GM19025 (cell line): ENCODE results near the gene EPHA2.
"Not testable (repeated sequence)": the region's sequence is repeated elsewhere in the genome, so short reads cannot be mapped to it uniquely, and the experiment has no call there.

ENCODE experiments used
- ATAC-seq: cut with Tn5 transposase; IDR thresholded peaks from one replicate; pipeline ENCODE4 v1.9.1; 2021; ENCODE audit warnings: mild to moderate bottlenecking, low read depth, moderate library complexity; ENCODE audit not compliant: unreplicated experiment

The EPHA2 gene

GRCh38 chr1:16155537-16156410, at the start of gene EPHA2:
Gene EPHA2, minus strand, starts transcription at chr1:16156069. Its CDS starts 137 bp downstream, at chr1:16155932.
- ATAC-seq = no peak

- no peak for ATAC-seq
Observed at GRCh38 chr1:16205334-16205671, 49.4 kb upstream of the EPHA2 start.

DNA sequence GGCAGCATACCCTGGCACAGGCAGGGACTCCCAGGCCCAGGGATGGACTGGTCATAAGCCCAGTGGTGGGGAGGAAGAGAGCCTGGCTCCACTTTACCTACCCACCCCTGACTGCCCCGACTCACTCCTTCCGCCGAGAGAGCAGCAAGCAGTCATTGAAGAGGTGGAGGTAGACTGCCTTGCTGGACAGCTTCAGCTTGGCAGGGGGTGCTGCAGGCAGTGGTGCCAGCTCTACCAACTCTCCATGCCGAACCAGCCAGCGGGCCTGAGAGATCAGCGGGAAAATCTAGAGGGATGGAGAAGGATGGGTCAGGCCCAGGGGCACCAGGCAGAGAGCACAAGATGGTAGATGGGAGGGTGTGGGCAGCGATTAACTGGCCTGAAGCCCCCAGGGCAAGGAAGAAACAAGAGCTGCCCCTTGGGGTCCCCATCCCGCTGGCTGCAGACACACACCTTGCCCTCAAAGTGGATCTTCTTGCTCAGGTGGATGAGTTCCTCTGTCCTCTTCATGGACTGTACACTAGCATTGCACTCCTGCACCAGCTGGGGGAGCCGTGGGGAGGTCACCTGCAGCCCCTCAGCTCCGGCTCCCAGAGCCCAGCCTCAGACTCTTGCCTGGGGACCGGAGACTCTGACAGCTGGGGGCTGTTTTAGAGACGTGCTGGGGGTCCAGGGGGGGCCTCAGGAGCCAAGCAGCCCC, 48.9 kb upstream of the EPHA2 start:
- no peak for ATAC-seq

DNA sequence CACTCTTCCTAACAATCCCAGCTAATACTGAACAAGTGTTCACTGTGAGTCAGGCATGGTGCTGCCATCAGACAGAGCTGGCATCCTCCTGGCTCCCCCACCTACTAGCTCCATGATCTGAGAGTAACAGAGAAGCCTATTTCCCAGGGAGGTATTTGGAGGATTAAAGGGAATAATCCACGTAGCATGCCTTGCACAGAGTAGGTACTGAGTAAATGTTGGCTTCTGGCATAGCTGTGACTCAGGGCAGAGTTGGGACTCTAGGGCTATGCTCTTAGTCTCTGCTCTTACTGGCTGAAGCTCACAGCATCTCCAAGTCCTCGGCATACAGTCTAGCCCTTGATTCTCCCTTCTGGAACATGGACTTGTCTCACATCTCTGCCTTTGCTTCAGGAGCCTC, 48.3 kb upstream of the EPHA2 start:
- ATAC-seq = no peak

- no peak for ATAC-seq
Observed at GRCh38 chr1:16203550-16203949, 47.7 kb upstream of the EPHA2 start.

DNA sequence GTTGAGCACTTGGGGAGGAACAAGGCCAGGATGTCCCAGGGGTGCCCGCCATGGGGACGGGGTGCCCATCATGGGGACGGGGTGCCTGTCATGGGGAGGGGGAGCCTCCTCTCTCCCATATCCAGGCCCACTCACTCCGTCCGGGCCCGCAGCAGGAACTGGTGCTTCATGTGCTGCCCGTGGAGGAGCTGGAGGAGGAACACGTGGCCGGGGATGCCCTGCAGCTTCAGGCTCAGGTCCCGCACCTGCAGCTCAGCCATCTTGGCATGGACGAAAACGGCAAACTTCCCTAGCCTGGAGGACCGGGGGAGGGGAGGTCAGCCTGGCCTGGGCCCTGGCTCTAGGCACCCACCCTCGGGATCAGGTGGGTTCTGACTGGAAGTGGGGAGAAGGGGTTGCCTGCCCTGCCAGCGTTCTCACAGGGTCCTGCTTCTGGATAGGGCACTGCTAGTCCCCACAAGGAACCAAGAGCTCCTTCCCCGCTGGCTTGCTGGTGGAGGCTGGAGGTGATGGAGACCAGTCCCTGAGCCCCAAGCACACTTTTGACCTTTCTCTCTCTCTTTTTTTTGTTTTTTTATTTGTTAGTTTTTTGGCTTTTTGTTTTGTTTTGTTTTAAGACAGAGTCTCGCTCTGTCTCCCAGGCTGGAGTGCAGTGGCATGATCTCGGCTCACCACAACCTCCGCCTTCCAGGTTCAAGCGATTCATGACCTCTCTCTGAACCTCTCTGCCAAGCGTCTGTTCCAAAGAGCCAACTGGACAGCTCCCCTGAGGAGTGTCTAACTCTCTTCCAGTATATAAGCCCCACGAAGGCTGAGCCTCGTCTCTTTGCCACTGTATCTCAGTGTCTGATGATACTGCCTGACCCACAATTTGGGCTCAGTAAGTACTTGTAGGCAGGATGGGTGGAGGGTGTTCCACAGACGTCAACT, 46.7 kb upstream of the EPHA2 start:
- no peak for ATAC-seq

DNA sequence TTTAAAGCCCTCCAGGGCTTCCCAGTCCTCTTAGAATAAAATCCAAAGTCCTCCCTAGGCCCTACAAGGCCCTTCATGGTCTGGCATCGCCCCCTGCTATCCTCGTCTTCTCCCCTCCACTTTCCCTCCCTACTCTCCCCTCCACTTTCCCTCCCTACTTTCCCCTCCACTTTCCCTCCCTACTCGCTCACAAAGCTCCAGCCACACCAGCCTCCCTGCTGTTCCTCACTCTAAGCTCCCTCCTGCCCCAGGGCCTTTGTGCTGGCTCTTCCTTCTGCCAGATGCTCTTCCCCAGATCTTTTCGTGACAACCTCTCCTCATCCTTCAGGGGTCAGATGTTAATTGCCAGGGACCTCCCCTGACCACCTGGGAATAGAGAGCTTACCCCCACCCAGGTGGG, 43.8 kb upstream of the EPHA2 start:
- ATAC-seq = no peak

DNA sequence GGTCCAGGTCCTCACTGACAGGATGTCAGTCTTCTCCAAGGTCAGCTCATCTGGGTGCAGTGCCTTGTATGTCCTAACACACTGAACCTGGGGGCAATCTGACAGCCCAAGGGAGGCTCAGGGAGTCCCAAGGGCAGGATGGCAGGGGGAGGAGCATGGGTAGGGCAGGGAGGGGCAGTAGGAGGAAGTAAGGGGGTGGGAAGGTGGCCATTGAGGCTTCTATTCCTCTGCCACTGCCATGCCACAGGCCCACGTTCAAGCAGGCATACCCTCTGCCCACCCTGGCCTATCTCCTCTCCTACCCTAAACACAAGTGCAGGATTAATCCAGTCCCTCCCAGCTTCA, 43.3 kb upstream of the EPHA2 start:
- ATAC-seq = no peak

DNA sequence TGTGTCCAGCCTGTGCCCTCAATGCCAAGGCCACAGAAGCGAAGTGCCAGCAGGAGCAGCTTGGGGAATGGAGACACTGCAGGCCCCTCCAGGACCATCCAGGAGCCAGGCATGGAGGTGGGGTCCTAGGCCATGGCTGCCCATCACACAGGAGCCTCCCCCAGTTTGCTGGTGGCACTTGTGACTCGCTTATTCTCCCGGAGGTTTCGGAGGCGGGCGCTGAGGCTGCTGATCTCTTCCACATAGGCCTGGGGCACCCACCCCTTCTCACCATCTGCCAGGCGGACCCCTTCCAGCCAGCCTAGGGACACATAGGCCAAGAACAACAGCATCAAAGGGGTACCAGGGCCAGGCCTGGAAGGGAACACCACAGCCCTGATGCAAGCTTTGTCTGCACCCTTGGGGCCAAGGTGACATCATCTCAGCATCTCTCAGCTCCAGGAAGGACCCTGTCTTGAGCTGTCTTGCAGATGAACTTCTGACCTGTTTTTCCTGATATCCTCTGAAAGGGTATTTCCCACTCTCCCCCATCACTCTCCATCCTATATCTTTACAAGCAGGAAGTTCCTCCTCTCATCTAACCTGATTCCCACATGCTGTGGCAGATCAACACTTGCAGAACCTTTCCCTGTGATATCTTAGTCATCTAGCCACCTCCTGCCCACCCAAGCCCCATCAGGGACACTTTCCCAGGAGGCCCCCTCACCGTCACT, 42.7 kb upstream of the EPHA2 start:
- ATAC-seq = no peak

DNA sequence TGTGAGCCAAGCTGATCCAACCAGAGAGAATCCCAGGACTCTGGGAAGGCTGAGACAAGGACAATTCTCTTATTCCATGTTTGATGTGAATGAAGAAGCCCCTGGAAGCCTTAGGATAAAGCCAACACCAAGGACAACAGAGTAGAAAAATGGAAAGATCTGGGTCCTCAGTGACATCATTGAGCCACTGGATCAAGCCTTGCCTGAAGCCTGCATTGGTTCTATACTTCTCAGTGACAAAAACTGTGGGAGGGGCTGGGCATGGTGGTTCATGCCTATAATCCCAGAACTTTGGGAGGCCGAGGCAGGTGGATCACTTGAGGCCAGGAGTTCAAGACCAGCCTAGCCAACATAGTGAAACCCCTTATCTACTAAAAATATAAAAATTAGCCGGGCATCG, 41.0 kb upstream of the EPHA2 start:
- ATAC-seq = no peak

DNA sequence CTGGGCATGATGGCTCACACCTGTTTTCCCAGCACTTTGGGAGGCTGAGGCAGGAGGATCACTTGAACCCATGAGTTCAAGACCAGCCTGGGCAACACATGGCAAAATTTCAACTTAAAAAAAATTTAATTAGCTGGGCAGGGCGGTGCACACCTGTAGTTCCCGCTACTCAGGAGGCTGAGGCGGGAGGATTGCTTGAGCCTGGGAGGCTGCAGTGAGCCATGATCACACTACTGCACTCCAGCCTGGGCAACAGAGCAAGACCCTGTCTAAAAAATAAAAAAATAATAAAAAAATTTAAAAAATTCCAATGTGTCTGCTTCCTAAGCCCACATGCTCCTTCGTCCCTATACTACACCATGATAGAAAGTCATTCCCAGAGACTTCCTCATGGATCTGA, 40.3 kb upstream of the EPHA2 start:
- ATAC-seq = not testable (repeated sequence)

DNA sequence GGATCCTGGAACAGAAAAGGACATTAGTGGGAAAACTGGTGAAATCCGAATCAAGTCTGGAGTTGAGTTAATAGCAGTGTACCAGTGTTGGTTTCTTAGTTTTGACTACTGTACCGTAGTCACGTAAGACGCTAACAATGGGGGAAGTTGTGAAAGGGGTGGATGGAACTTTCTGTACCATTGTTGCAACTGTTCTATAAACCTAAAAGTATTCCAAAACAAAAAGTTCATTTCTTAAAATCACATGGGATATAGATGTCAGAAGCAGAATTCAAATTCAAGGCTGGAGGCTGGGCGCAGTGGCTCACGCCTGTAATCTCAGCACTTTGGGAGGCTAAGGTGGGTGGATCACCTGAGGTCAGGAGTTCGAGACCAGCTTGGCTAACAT, 39.6 kb upstream of the EPHA2 start:
- no peak for ATAC-seq

- ATAC-seq = no peak
Observed at GRCh38 chr1:16191916-16192546, 36.2 kb upstream of the EPHA2 start.

GRCh38 chr1:16191309-16191708, 35.4 kb upstream of the EPHA2 start:
- no peak for ATAC-seq

DNA sequence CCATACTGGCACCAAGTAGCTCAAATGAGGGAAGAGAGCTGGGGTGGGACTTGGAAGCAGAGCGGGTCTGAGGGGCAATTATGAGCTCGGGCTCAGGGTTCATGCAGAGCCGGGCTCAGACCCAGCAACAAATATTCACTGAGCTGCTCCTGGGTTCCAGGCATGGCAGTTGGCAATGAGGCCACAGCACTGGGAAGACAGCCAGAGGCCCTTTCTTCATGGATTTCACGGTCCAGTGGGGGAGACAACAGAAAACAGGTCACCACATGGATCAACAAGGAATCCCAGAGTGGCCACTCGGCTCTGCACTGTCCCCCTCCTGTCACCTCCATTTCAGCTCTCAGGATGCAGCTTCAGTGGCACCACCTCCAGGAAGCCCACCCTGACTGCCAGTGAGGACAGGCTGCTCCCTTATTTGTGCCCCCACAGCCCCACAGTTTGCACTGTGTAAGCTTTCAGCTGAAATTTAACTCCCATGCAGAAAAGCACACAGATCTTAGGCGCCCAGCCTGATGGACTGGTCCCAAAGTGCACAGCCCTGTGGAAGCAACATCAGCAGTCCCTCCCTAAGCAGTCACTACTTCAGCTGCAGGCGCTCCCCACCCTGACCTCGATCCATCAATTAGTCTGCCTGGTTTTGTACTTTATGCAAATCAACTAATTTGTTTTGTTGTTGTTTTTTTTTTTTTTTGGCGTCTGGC, 34.2 kb upstream of the EPHA2 start:
- ATAC-seq = no peak

DNA sequence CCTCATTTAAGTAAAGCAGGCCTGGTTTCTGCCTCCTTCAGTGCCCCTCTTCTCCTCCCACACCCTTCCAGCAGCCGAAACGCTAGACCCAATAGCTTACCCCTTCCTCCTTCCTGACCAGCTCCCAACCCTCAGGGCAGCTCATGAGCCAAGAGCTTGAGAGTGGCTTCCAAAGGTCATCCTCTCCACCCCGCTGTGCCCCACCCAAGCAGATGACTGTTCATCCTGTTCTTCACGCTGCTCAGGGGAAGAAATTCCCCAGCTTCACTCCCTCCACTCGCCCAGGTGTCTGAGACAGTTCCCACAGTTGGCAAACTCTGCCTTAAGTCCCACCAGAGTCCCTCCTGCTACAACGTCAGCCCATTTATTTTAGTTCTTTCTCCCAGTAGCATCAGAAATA, 33.1 kb upstream of the EPHA2 start:
- ATAC-seq = no peak

GRCh38 chr1:16187748-16188401, 32.0 kb upstream of the EPHA2 start:
- ATAC-seq = no peak

DNA sequence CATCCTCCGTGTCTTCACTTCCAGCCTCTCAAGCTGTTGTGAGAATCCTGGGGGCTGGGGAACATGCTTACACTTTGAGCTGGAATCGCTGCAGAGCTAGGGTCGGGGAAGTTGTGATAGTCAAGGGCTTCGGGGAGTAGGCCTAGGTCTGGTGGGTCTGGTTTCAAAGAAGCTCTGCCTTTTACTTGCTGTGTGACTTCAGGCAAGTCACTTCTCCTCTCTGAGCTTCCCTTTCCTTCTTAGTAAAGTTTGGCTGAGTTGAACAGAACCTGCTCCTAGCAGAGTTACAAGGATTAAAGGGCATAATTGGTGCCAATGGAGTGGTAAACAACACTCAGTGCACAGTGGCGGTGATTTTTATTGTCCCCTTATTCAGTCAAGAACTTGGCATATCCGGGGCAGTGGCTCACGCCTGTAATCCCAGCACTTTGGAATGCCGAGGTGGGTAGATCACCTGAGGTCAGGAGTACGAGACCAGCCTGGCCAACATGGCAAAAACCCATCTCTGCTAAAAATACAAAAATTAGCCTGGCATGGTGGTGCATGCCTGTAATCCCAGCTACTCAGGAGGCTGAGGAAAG, 30.9 kb upstream of the EPHA2 start:
- ATAC-seq = no peak
